ENCODE measurements around the gene HIC1.

DNA sequence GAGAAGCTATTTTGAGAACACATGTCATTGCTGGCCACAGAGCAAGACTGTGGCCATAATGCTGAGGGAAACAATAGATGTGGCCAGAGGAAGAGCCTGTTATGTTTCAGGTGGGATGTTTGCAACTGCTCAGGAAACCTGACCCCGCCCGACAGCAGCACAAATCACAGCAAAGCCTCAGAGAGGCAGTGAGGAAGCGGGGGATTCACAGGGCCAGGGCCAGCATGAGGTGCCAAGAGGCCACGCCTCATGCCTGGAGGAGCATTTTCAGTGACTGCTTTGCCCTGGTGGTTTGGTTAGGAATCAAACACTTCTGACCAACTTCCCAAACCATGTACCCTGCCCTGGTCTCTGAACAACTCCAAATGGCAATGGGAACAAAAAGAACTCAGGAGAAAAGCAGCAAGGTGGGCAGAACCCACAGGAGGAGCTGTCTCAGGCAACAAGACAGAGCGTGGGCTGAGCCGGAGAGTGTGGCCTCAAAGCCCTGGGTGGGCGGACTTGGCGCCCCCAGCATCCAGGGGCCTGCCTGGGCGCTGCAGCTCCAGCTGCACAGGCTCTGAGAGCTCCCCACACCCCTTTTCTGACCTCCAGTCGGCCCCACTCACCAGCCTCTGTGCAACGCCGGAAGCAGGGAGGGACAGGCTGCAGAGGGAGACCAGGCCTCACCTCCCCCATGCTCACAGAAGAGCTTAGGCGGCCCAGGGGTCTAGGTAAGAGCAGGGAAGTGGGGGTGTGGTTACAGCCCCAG, 20.6 kb downstream of the HIC1 start:
- TF ChIP-seq CTCF (IDR thresholded peaks at IDR 0.05) (no peak), POLR2AphosphoS5 (IDR thresholded peaks at IDR 0.05; ENCODE audit: low read depth, low read length) (no peak), EP300 (IDR thresholded peaks at IDR 0.05; ENCODE audit: borderline replicate concordance in 1 of 2, low read depth in 1 of 2, low read length in 1 of 2) (peak in 1 of 2 experiments; percentile 44; a peak in 1 of 4 replicates), MXI1 (IDR thresholded peaks at IDR 0.05; ENCODE audit: low read depth, low read length) (no peak), USF1 (IDR thresholded peaks at IDR 0.05; ENCODE audit: borderline replicate concordance, low read depth) (no peak), GABPA (IDR thresholded peaks at IDR 0.05; ENCODE audit: low read depth) (no peak), PBX3 (IDR thresholded peaks at IDR 0.05) (no peak), JUND (IDR thresholded peaks at IDR 0.05) (no peak), MAX (IDR thresholded peaks at IDR 0.05; ENCODE audit: low read depth) (no peak)

Data from SK-N-SH (cell line).